ENCODE data around the gene PLEKHG5. TPM values are rescaled to one million over a fixed set of nuclear protein-coding genes. Genes with fewer than 3 reads are reported as not detected.

The PLEKHG5 gene
- total RNA-seq, 4 donors from 2014 or later = 2.6 to 23.7 (median 8.2) TPM

- Histone ChIP-seq H3K9me3 (no peaks in the 10 kb centered on the region), H3K4me3 (no peak overlapping the region), H3K27me3 (no peaks in the 10 kb centered on the region), H3K36me3 (no peaks in the 10 kb centered on the region), H3K27ac (no peak overlapping the region), H3K4me1 (no peaks in the 10 kb centered on the region)
- intact Hi-C loops (cut with DNase I; ENCODE audit: low total_unique reads) = no loop called here
- no peak for DNase-seq
- no peak for TF ChIP-seq POLR2A (IDR thresholded peaks at IDR 0.05)
- no peak for TF ChIP-seq CTCF (IDR thresholded peaks at IDR 0.05)
Observed at GRCh38 chr1:6470132-6471085, 21.1 kb downstream of the PLEKHG5 start.

GRCh38 chr1:6468729-6469461, 22.6 kb downstream of the PLEKHG5 start:
- no peak overlapping the region for H3K27ac ChIP-seq
- intact Hi-C loops (cut with DNase I; ENCODE audit: low total_unique reads) = no loop called here
- H3K36me3 ChIP-seq = no peaks in the 10 kb centered on the region
- TF ChIP-seq CTCF (IDR thresholded peaks at IDR 0.05) (no peak), POLR2A (IDR thresholded peaks at IDR 0.05) (no peak)
- H3K27me3 ChIP-seq = no peaks in the 10 kb centered on the region
- H3K4me3 ChIP-seq = no peak overlapping the region
- no peaks in the 10 kb centered on the region for H3K4me1 ChIP-seq
- DNase-seq = no peak
- H3K9me3 ChIP-seq = no peaks in the 10 kb centered on the region

DNA sequence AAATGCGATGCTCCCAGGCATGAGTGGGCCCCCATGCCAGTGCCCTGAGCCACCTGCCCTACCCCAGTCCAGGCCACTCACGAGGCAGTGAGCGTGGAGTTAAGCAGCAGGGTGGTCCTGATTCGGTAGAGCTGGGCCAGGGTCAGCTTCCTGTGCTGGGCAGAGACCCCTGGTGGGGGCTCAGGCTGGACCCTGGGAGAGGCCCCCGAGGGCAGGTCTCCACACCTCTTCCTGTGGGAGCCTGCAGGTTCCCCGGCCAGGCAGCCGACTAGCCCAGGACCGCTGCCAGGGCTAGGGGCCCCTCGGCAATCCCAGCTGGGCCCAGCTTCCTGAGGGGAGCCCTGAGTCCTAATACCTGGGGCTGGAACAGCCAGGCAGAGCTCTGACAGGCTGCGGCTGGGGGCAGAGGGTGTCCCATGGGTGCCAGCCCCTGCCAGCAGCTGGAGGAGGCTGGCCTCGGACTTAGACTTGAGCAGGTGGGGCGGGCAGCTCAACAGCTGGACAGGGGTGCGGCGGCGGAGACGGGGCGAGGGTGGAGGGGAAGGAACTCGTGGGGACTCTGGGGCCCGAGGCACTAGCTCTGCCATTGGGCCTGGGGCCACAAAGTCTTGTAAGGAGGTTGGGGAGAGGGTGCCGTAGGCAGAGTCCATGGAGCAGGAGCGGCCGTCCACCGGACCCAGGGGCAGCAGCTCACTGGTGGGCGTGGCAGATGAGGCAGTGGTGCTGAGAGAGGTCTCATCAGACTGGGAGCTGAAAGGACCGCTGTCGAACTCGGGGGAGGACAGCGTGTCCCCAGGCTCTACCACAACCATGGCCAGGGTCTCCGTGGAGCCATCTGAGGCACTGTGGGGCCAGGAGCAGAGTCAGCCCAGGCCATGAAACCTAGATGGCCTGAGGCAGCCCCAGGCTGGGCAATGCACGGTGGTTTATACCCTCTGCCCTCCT, 23.5 kb downstream of the PLEKHG5 start:
- Histone ChIP-seq H3K36me3 (no peaks in the 10 kb centered on the region), H3K4me1 (no peaks in the 10 kb centered on the region), H3K27ac (no peak overlapping the region), H3K27me3 (no peaks in the 10 kb centered on the region), H3K4me3 (no peak overlapping the region), H3K9me3 (no peaks in the 10 kb centered on the region)
- intact Hi-C loops (cut with DNase I; ENCODE audit: low total_unique reads) = no loop called here
- DNase-seq = no peak
- TF ChIP-seq POLR2A (IDR thresholded peaks at IDR 0.05) = no peak
- TF ChIP-seq CTCF (IDR thresholded peaks at IDR 0.05) = no peak

DNA sequence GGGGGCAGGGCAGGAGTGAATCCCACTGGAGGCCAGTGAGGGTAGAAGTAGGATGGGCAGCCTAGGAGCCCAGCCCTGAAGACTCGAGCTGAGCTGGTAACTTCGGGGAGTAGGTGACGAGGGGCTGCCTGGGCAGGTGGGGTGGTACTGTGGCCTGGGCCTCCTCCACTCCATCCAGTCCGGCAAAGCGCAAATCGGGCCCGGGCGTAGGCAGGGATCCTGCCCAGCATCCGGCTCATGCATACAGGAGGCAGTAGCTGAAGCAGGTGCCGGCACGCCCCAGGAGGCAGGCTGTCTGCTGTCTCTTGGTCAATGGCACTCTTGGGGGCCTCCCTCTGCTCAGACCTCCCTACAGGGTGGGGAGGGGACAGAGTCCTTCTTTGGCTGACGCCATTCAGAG, 24.2 kb downstream of the PLEKHG5 start:
- Histone ChIP-seq H3K27ac (no peak overlapping the region), H3K4me3 (no peak overlapping the region), H3K4me1 (no peaks in the 10 kb centered on the region), H3K27me3 (no peaks in the 10 kb centered on the region), H3K9me3 (no peaks in the 10 kb centered on the region), H3K36me3 (no peaks in the 10 kb centered on the region)
- no peak for DNase-seq
- TF ChIP-seq POLR2A (IDR thresholded peaks at IDR 0.05) (no peak), CTCF (IDR thresholded peaks at IDR 0.05) (no peak)
- intact Hi-C loops (cut with DNase I; ENCODE audit: low total_unique reads) = no loop called here

Measured in uterus (tissue), 4 donors.